Stimulated activated CD8-positive, alpha-beta memory T cell treated with anti-CD3 and anti-CD28 coated beads, Interleukin-15, amount 100 ng/mL, for 4 hours (primary cell): ENCODE results near the gene SLC22A23.

Source experiments
- DNase-seq, 2 donors: peaks; one replicate each; pipeline ENCODE4 v3.0.0-alpha.2; 2020; ENCODE audit warnings: low read depth in 2 of 2

Gene SLC22A23

DNA sequence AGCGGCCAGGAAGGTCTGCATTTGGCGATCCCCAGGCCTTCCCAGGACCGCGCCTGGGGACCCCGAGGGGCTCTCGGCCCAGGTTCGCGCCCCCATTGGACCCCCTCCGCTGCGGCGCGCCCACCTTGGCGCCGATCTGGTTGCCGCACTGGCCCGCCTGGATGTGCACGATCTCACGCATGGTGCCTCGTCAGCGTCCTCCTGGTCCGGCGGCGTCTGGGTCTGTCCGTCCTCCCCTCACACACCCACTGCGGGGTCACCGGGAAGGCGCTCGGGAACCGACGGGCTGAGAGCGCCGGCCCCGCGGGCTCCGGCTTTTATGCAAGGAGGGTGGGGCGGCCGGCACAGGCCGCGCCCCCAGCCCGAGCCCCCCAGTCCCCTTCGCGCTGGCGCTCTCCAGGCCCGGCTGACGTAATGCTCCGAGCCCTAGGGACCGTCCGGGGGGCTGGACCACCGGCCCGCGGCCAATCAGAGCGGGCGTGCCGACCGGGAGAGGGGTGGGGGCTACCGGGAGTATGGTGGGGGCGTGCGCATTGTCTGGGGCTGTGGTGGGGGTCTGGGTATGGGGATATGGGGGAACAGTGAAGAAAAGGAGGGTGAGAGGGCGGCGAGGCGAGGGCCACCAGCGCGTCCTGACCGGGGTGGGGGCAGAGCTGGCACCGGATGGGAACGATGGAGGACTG, 229.3 kb downstream of the SLC22A23 start, which contains the start of gene TUBB2B:
Gene TUBB2B, minus strand, starts transcription at position 291 of the 683 bp plus-strand sequence. Its CDS starts 110 bp downstream, at position 181.
- DNase-seq = no peak

DNA sequence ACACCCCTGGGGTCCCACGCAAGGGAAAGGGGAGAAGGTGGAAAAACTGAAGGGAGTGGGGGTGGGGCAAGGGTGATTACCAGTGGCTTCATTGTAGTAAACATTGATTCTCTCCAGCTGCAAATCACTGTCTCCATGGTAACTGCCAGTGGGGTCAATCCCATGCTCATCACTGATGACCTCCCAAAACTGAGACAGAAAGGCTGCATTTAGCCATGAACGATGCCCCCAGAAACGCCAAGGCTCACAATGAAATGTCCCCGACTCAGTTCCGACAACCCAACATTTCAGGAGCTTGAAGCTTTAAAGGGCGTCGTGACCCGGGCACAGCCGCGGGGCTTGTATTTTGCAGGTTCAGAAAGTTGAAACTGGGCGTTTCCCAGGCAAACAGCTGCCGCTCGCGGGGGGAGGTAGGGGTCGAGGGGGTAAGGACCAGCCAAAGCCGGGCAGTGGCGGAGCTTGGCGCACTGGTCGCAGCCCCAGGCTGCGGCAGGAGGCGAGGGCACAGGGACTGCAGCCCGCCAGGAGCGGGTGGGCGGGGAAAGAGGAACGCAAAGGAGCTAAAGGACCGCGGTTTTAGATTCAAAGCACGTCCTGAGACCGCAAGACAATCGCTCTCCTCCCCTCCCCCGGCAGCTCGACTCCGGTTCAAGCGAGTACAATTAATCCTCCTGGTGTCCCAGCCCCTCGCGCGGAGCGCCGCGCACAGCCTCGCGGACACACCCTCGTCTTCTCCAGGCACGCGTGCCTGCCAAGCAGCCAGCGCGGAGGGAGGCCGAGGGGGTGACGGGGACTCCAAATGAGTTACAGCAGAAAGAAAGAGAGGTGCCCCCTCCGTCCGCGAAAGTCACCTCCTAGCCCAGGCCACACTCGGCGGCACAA, 230.1 kb downstream of the SLC22A23 start:
- no peak for DNase-seq

- no peak for DNase-seq
Measured at GRCh38 chr6:3226042-3226441, 230.8 kb downstream of the SLC22A23 start.

DNA sequence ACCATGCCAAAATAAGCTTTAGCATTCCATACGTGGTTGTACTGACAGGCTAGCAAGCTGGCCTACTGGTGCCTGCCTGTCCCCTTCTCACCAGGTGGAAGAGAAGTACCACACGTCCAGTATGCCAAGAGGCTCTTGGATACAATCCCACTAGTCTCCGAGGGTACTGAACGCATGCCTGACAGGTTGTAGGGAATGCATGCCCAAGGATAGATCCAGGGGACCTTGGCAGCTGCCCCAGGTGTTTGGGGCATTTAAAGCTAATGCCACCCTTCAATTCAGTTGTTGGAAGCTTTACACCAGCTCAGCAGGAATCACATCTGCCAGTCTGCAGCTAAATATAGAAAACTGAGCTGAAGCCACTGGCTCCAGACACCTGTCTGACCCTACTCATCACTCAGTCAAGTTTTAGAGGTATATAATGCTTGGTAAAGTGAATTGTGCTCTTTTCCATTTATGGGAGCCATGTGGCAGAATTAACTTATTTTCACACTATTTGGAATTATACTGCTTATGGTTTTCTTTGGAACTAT, 234.3 kb downstream of the SLC22A23 start:
- no peak for DNase-seq

DNA sequence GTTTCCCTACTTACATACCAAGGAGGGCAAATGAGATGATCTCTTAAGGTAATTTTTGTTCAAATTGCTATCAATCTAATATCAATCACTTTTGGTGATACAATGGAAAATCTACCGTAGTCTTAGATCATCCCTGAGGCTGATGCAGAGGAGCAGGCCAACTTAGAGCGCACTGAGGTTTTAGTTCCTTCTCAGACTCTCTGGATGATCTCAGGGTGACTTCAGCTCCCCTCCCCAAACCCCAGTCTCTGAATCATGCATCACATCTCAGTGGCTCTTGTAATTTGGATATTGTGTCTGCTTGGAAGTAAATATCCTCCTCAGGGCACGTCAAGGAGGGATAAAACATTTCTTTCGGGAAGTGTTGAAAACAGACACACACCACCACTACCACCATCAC, 235.3 kb downstream of the SLC22A23 start:
- DNase-seq = no peak

DNA sequence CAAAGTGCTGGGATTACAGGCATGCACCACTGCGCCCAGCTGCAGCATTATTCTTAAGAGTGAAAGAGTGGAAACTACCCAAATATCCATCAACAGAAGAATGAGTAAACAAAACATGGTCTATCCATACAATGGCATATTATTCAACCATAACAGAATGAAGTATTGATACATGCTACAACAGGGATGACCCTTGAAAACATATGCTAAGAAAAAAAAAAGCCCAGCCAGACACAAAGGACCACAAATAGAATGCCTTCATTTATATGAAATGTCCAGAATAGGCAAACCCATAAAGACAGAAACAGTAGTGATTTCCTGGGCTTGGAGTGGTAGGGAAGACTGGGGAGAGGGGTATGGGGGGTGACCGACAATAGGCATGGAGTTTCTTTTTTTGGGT, 236.5 kb downstream of the SLC22A23 start:
- no peak for DNase-seq
